PC-3 (cell line): ENCODE measurements around the gene C16orf92.

Experiments used
- CTCF ChIP-seq: fragments of 300-600 bp; sonication (generic); conservative IDR thresholded peaks from 2 replicates; pipeline ENCODE4 v1.5.1; 2017; ENCODE audit warnings: antibody characterized with exemption, low read depth, mild to moderate bottlenecking, low read length
- EZH2 ChIP-seq: fragments of 300-600 bp; sonication (generic); IDR thresholded peaks from one replicate; pipeline ENCODE4 v1.6.1; 2017; ENCODE audit warnings: antibody characterized with exemption, mild to moderate bottlenecking, low read length; ENCODE audit not compliant: unreplicated experiment
- EZH2phosphoT487 ChIP-seq: fragments of 300-600 bp; sonication (generic); IDR thresholded peaks from 2 replicates; pipeline ENCODE4 v1.6.1; 2018; ENCODE audit warnings: mild to moderate bottlenecking, antibody characterized with exemption, low read length, borderline replicate concordance

GRCh38 chr16:30011714-30012504 lies 11.1 kb upstream of the C16orf92 start:
- TF ChIP-seq CTCF (no peak), EZH2 (no peak), EZH2phosphoT487 (no peak)
